RWPE2 (cell line): Measurements from ENCODE around the gene ARID3A.
"Not testable (repeated sequence)": the region's sequence is repeated elsewhere in the genome, so short reads cannot be mapped to it uniquely, and the experiment has no call there.

Source experiments
- ATAC-seq: fragments of 200-7000 bp; cut with Tn5 transposase; 3 replicates; pipeline ENCODE4 v1.9.1; 2021; ENCODE audit warnings: low read depth
- DNase-seq: peaks from one replicate; pipeline ENCODE4 v3.0.0-alpha.2; 2020; ENCODE audit warnings: low spot score
- H3K27ac ChIP-seq: fragments of 450-650 bp; 2 replicates; pipeline ENCODE4 v1.5.1; 2017; ENCODE audit warnings: mild to moderate bottlenecking; ENCODE audit not compliant: poor library complexity, severe bottlenecking
- H3K27me3 ChIP-seq: fragments of 250-450 bp; sonication (Bioruptor Pico); 2 replicates; pipeline ENCODE4 v1.5.1; 2021; ENCODE audit warnings: mild to moderate bottlenecking, moderate library complexity; ENCODE audit not compliant: insufficient read depth, poor library complexity, severe bottlenecking
- H3K36me3 ChIP-seq: fragments of 250-450 bp; sonication (Bioruptor Pico); 2 replicates; pipeline ENCODE4 v1.5.1; 2020; ENCODE audit warnings: low read depth, mild to moderate bottlenecking, moderate library complexity
- H3K4me1 ChIP-seq: fragments of 250-450 bp; sonication (Bioruptor Pico); 2 replicates; pipeline ENCODE4 v1.5.1; 2021; ENCODE audit warnings: mild to moderate bottlenecking, moderate library complexity; ENCODE audit not compliant: insufficient read depth, poor library complexity, severe bottlenecking
- H3K4me3 ChIP-seq: fragments of 250-450 bp; sonication (Bioruptor Pico); 2 replicates; pipeline ENCODE4 v1.5.1; 2021; ENCODE audit warnings: mild to moderate bottlenecking, moderate library complexity; ENCODE audit not compliant: severe bottlenecking
- H3K9me3 ChIP-seq: fragments of 250-450 bp; sonication (Bioruptor Pico); 2 replicates; pipeline ENCODE4 v1.5.1; 2021; ENCODE audit warnings: mild to moderate bottlenecking, moderate library complexity; ENCODE audit not compliant: severe bottlenecking
- TF ChIP-seq, protein P1 (sequence below): fragments of 450-650 bp; IDR thresholded peaks from one replicate; pipeline ENCODE4 v1.5.1; 2017; ENCODE audit warnings: mild to moderate bottlenecking, moderate library complexity; ENCODE audit not compliant: poor library complexity, severe bottlenecking

The ARID3A gene

DNA sequence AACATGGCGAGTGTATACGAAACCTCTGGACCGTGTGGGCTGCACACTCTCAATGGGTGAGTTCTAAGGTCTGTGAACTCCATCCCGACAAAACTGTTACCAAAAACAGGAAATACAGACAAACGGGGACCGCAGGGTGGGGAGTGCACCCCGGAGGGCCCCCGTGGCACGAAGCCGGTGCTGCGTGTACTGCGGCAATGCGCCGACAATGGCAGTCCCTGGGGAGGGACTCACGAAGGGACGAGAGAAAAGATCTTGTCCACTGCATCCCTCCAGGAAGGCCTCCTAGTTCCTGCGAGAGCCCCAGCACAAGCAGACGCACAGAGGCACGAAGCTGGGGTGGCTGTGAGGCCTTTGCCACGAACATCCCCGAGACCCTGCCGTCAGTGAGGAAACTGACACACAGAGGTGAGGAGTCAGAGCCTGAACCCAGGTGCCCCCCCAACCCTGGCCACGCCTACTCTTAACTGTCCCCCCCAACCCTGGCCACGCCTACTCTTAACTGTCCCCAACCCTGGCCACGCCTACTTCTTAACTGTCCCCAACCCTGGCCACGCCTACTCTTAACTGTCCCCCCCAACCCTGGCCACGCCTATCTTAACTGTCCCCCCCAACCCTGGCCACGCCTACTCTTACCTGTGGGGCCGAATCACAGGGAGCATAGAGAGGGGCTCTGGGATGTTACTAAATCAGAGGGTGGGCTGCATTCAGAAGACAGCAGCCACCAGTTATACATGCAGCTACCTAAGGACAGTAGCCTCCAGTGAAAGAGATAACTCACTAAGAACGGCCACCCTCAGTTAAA, 37.1 kb upstream of the ARID3A start:
- Histone ChIP-seq H3K4me3 (no peak overlapping the region), H3K27ac (no peak overlapping the region), H3K27me3 (no peaks in the 10 kb centered on the region), H3K4me1 (no peaks in the 10 kb centered on the region), H3K36me3 (peaks cover 29% of the 10 kb centered on the region), H3K9me3 (no peaks in the 10 kb centered on the region)
- TF ChIP-seq, protein P1, sequence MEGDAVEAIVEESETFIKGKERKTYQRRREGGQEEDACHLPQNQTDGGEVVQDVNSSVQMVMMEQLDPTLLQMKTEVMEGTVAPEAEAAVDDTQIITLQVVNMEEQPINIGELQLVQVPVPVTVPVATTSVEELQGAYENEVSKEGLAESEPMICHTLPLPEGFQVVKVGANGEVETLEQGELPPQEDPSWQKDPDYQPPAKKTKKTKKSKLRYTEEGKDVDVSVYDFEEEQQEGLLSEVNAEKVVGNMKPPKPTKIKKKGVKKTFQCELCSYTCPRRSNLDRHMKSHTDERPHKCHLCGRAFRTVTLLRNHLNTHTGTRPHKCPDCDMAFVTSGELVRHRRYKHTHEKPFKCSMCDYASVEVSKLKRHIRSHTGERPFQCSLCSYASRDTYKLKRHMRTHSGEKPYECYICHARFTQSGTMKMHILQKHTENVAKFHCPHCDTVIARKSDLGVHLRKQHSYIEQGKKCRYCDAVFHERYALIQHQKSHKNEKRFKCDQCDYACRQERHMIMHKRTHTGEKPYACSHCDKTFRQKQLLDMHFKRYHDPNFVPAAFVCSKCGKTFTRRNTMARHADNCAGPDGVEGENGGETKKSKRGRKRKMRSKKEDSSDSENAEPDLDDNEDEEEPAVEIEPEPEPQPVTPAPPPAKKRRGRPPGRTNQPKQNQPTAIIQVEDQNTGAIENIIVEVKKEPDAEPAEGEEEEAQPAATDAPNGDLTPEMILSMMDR: no peak
- DNase-seq (no peak), ATAC-seq (no peak)

DNA sequence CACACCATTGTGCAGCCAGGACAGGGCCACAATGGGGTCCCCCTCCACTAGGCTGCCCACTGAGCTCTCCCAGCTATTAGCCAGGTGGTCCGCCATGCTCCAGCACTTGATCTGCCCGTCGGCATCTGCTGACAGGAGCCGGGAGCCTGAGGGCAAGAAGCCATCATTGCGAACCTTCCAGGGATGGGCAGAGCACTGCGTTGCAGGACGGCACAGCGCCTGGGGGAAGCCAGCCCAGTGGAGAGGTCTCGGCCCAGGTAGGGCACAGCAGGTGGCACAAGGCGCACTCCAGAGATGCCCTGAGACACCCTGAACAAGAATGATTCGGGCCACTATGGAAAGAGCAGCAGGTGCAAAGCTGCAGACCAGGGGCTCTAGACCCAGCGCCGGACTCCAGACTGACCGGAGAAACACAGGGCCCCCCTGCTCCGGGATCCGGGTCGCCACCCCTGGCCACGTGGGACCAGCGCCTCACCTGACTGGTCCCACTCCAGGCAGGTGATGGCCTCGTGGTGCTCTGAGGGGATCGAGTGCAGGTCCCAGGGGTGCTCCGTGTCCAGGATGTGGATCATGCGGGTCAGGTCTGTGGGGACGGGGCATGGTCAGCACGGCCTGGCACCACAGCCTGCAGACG, 36.1 kb upstream of the ARID3A start:
- ATAC-seq: no peak
- no peaks in the 10 kb centered on the region for H3K27me3 ChIP-seq
- DNase-seq: no peak
- H3K27ac ChIP-seq: no peak overlapping the region
- no peaks in the 10 kb centered on the region for H3K9me3 ChIP-seq
- H3K4me3 ChIP-seq: no peak overlapping the region
- H3K4me1 ChIP-seq: no peaks in the 10 kb centered on the region
- TF ChIP-seq, protein P1: no peak
- H3K36me3 ChIP-seq: peaks cover 20% of the 10 kb centered on the region

DNA sequence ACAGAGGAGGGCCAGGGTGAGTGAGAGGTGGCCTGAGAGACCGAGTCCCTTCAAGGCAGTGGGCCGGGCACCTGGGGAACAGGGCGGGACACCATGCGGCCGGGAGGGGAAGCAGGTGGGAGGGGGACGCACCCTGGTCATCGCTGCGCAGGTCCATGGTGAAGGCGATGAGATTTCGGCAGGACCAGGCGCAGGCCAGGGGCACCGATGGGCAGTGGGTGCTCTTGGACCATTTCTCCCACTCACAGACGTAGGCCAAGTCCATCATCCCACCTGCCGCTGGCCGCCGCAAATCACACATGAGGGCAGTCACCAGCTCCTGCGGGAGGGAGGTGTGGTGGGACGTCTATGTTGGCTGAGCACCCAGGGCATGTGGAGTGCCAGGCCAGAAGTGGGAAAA, 35.0 kb upstream of the ARID3A start:
- DNase-seq (no peak), ATAC-seq (no peak)
- TF ChIP-seq, protein P1: no peak
- Histone ChIP-seq H3K36me3 (peaks cover 17% of the 10 kb centered on the region), H3K4me3 (no peak overlapping the region), H3K4me1 (no peaks in the 10 kb centered on the region), H3K9me3 (no peaks in the 10 kb centered on the region), H3K27ac (no peak overlapping the region), H3K27me3 (no peaks in the 10 kb centered on the region)

DNA sequence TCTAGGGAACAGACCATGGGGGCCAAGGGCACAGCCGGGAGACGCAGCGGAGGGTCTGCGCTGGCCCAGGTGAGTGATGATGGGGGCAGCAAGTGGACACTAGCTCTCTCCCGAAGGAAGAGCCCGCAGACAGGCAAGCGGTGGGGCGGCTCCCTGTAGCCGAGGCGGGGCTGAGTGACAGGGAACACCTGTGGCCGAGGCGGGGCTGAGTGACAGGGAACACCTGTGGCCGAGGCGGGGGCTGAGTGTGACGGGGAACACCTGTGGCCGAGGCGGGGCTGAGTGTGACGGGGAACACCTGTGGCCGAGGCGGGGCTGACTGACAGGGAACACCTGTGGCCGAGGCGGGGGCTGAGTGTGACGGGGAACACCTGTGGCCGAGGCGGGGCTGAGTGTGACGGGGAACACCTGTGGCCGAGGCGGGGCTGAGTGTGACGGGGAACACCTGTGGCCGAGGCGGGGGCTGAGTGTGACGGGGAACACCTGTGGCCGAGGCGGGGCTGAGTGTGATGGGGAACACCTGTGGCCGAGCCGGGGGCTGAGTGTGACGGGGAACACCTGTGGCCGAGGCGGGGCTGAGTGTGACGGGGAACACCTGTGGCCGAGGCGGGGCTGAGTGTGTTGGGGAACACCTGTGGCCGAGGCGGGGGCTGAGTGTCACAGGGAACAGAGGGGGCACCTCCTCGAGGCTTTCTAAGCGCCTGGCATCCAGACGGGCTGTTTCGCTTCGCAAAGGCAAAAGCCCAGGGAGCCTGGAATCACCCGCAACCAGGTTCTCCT, 34.2 kb upstream of the ARID3A start:
- not testable (repeated sequence) for H3K9me3 ChIP-seq

DNA sequence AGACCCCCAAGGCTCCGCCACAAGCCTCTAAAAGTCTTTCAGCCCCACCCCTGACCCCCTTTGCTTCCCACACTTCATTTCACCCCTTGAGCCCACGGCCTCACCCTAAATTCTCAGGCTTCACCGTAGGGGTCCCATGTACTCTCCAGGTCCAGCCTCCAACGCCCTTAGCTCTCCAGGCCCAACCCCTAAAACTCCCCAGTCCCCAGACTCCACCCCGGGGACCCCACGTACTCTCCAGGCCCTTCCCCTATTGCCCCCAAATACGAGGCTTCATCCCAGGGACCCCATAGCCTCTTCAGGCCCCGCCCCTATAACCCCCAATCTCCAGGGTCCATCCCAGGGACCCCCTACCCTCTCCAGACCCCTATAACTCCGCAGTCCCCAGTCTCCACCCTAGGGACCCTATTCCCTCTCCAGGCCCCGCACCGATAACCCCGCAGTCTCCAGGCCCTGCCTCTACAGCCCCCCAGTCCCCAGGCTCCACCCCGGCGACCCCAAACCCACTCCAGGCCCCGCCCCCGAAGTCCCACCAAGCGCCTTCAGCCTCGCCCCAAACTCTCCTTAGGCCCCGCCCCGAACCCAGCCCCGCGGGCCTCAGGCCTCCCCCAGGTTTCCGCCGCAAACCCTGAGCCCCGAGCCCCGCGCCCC, 33.5 kb upstream of the ARID3A start:
- Histone ChIP-seq H3K4me3 (peak overlapping the region; percentile 66), H3K36me3 (peaks cover 13% of the 10 kb centered on the region), H3K27me3 (no peaks in the 10 kb centered on the region), H3K4me1 (no peaks in the 10 kb centered on the region), H3K9me3 (no peaks in the 10 kb centered on the region), H3K27ac (peak overlapping the region; percentile 74)
- DNase-seq (peak; percentile 59), ATAC-seq (no peak)
- TF ChIP-seq, protein P1: no peak

More for the DNA sequence above, 34.2 kb upstream of the ARID3A start:
- peak overlapping the region; percentile 66 for H3K4me3 ChIP-seq
- H3K4me1 ChIP-seq, H3K27me3 ChIP-seq, ATAC-seq: not testable (repeated sequence)
- peaks cover 17% of the 10 kb centered on the region for H3K36me3 ChIP-seq
- peak overlapping the region; percentile 74 for H3K27ac ChIP-seq
- peak; percentile 55 for DNase-seq
